Mesothelial cell of epicardium (in vitro differentiated cells): ENCODE measurements around the gene RBM20. TPM values are rescaled to one million over a fixed set of nuclear protein-coding genes. Genes with fewer than 3 reads are reported as not detected.

Experiments
- DNase-seq, 2 experiments: peaks; one replicate each; pipeline ENCODE4 v3.0.0; 2021; ENCODE audit warnings: low spot score in 2 of 2; ENCODE audit not compliant: unreplicated experiment in 2 of 2
- H3K27ac Mint-ChIP-seq: 2 replicates; pipeline ENCODE4 v1.8.0; 2021; ENCODE audit warnings: mixed read lengths
- H3K27me3 Mint-ChIP-seq: 2 replicates; pipeline ENCODE4 v1.8.0; 2021; ENCODE audit warnings: low read depth, mixed read lengths
- H3K36me3 Mint-ChIP-seq: 2 replicates; pipeline ENCODE4 v1.8.0; 2021; ENCODE audit warnings: mixed read lengths
- H3K4me1 Mint-ChIP-seq: 2 replicates; pipeline ENCODE4 v1.8.0; 2021; ENCODE audit warnings: mixed read lengths
- H3K4me3 Mint-ChIP-seq: 2 replicates; pipeline ENCODE4 v1.8.0; 2021; ENCODE audit warnings: mild to moderate bottlenecking, moderate library complexity, mixed read lengths
- H3K9me3 Mint-ChIP-seq: 2 replicates; pipeline ENCODE4 v1.8.0; 2021; ENCODE audit warnings: mixed read lengths
- total RNA-seq: library from RNA; stranded (reverse); gene quantifications from 3 replicates; pipeline ENCODE4 v1.2.1, GENCODE V29; 2021
- TF ChIP-seq, protein P1 (sequence below): fragments of 200-600 bp; sonication (generic); IDR thresholded peaks from one replicate; pipeline ENCODE4 v1.5.0; 2021; ENCODE audit warnings: antibody characterized with exemption; ENCODE audit not compliant: unreplicated experiment

The RBM20 gene
- total RNA-seq, 1 donor from 2014 or later = 23.3 TPM

- TF ChIP-seq, protein P1, sequence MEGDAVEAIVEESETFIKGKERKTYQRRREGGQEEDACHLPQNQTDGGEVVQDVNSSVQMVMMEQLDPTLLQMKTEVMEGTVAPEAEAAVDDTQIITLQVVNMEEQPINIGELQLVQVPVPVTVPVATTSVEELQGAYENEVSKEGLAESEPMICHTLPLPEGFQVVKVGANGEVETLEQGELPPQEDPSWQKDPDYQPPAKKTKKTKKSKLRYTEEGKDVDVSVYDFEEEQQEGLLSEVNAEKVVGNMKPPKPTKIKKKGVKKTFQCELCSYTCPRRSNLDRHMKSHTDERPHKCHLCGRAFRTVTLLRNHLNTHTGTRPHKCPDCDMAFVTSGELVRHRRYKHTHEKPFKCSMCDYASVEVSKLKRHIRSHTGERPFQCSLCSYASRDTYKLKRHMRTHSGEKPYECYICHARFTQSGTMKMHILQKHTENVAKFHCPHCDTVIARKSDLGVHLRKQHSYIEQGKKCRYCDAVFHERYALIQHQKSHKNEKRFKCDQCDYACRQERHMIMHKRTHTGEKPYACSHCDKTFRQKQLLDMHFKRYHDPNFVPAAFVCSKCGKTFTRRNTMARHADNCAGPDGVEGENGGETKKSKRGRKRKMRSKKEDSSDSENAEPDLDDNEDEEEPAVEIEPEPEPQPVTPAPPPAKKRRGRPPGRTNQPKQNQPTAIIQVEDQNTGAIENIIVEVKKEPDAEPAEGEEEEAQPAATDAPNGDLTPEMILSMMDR = no peak
- no peak for DNase-seq
- no peaks in the 10 kb centered on the region for H3K9me3 Mint-ChIP-seq
- peaks cover 3% of the 10 kb centered on the region for H3K36me3 Mint-ChIP-seq
- peaks cover 3% of the 10 kb centered on the region for H3K4me1 Mint-ChIP-seq
- H3K27me3 Mint-ChIP-seq = no peaks in the 10 kb centered on the region
- H3K4me3 Mint-ChIP-seq = no peak overlapping the region
- no peak overlapping the region for H3K27ac Mint-ChIP-seq
These were observed 127.9 kb downstream of the RBM20 start for GRCh38 chr10:110771991-110772390.

- H3K27me3 Mint-ChIP-seq = no peaks in the 10 kb centered on the region
- peak overlapping the region; percentile 52 for H3K27ac Mint-ChIP-seq
- peaks cover 3% of the 10 kb centered on the region for H3K4me1 Mint-ChIP-seq
- H3K4me3 Mint-ChIP-seq = no peak overlapping the region
- peaks cover 3% of the 10 kb centered on the region for H3K36me3 Mint-ChIP-seq
- H3K9me3 Mint-ChIP-seq = no peaks in the 10 kb centered on the region
- TF ChIP-seq, protein P1 = no peak
- DNase-seq = no peak
These were observed 128.4 kb downstream of the RBM20 start for GRCh38 chr10:110772454-110773025.

DNA sequence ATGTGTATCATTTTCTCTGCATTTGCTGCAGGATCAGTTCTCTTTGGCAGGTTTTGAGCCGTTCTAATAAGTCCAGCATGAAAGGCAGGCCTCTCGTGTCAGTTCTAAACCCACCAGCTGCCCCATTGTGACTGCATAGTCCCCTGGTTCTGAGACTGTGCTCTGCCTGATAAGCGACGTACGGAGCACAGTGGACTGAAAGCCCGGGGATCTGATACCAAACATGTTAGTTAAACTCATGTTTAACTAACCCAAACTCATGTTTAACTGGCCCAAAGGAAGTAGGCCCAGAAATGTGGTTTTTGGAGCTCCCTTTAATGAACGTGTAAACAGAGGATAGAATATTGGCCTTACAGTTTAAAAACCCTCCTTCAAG lies 129.5 kb downstream of the RBM20 start:
- Mint-ChIP-seq H3K9me3 (no peaks in the 10 kb centered on the region), H3K4me1 (peaks cover 3% of the 10 kb centered on the region), H3K27ac (no peak overlapping the region), H3K4me3 (no peak overlapping the region), H3K36me3 (peaks cover 3% of the 10 kb centered on the region), H3K27me3 (no peaks in the 10 kb centered on the region)
- TF ChIP-seq, protein P1 = no peak
- DNase-seq = no peak

GRCh38 chr10:110774069-110775019 lies 130.2 kb downstream of the RBM20 start:
- TF ChIP-seq, protein P1 = no peak
- Mint-ChIP-seq H3K4me3 (no peak overlapping the region), H3K36me3 (peaks cover 3% of the 10 kb centered on the region), H3K27ac (no peak overlapping the region), H3K9me3 (no peaks in the 10 kb centered on the region), H3K27me3 (no peaks in the 10 kb centered on the region), H3K4me1 (peaks cover 3% of the 10 kb centered on the region)
- no peak for DNase-seq

GRCh38 chr10:110775020-110775375 lies 130.9 kb downstream of the RBM20 start:
- no peak for DNase-seq
- no peak overlapping the region for H3K4me3 Mint-ChIP-seq
- no peak overlapping the region for H3K27ac Mint-ChIP-seq
- H3K27me3 Mint-ChIP-seq = no peaks in the 10 kb centered on the region
- TF ChIP-seq, protein P1 = no peak
- H3K36me3 Mint-ChIP-seq = peaks cover 3% of the 10 kb centered on the region
- no peaks in the 10 kb centered on the region for H3K9me3 Mint-ChIP-seq
- peaks cover 3% of the 10 kb centered on the region for H3K4me1 Mint-ChIP-seq
